Activated naive CD8-positive, alpha-beta T cell treated with anti-CD3 and anti-CD28 coated beads, Interleukin-2, amount 50 U/mL, for 16 hours (primary cell): ENCODE results near the gene MANBA.

Source experiments
- DNase-seq: peaks from one replicate; pipeline ENCODE4 v3.0.0-alpha.2; 2020; ENCODE audit warnings: low read depth, low spot score

The MANBA gene

GRCh38 chr4:102678107-102678506 lies 82.7 kb downstream of the MANBA start:
- no peak for DNase-seq

GRCh38 chr4:102675141-102675540 lies 85.6 kb downstream of the MANBA start:
- no peak for DNase-seq

- no peak for DNase-seq
Measured at GRCh38 chr4:102667001-102667400, 93.8 kb downstream of the MANBA start.

GRCh38 chr4:102665527-102665926 lies 95.2 kb downstream of the MANBA start:
- DNase-seq: no peak

GRCh38 chr4:102663073-102663472 lies 97.7 kb downstream of the MANBA start:
- no peak for DNase-seq

- DNase-seq: no peak
Measured at GRCh38 chr4:102657206-102657605, 103.6 kb downstream of the MANBA start.

GRCh38 chr4:102647117-102647516 lies 113.7 kb downstream of the MANBA start:
- no peak for DNase-seq

- DNase-seq: no peak
Measured at GRCh38 chr4:102642631-102643298, 118.0 kb downstream of the MANBA start.

- no peak for DNase-seq
Measured at GRCh38 chr4:102641793-102642192, 119.0 kb downstream of the MANBA start.

GRCh38 chr4:102640669-102641068 lies 120.1 kb downstream of the MANBA start:
- DNase-seq: no peak

- no peak for DNase-seq
Measured at GRCh38 chr4:102639598-102639997, 121.2 kb downstream of the MANBA start.

GRCh38 chr4:102638621-102639020 lies 122.1 kb downstream of the MANBA start:
- DNase-seq: no peak

GRCh38 chr4:102637391-102637790 lies 123.4 kb downstream of the MANBA start:
- no peak for DNase-seq

- no peak for DNase-seq
Measured at GRCh38 chr4:102633100-102633499, 127.7 kb downstream of the MANBA start.

- no peak for DNase-seq
Measured at GRCh38 chr4:102632241-102633065, 128.3 kb downstream of the MANBA start.

- no peak for DNase-seq
Measured at GRCh38 chr4:102631616-102632015, 129.2 kb downstream of the MANBA start.

GRCh38 chr4:102629673-102630072 lies 131.1 kb downstream of the MANBA start:
- no peak for DNase-seq

- no peak for DNase-seq
Measured at GRCh38 chr4:102627831-102628523, 132.8 kb downstream of the MANBA start.

GRCh38 chr4:102625232-102625930 lies 135.4 kb downstream of the MANBA start:
- DNase-seq: no peak

- DNase-seq: no peak
Measured at GRCh38 chr4:102624505-102624904, 136.3 kb downstream of the MANBA start.

GRCh38 chr4:102623622-102624021 lies 137.1 kb downstream of the MANBA start:
- DNase-seq: no peak
